Breast epithelium (tissue), 4 donors: Measurements from ENCODE around the gene IMMP2L. TPM values are rescaled to one million over a fixed set of nuclear protein-coding genes. Genes with fewer than 3 reads are reported as not detected.

Experiments
- DNase-seq, 2 donors: peaks; one replicate each; pipeline ENCODE4 v3.0.0-alpha.2; 2019; ENCODE audit warnings: low spot score in 2 of 2
- H3K27ac ChIP-seq, 2 donors: fragments of 200-600 bp; sonication (generic) in 1 of 2; one replicate each; pipeline ENCODE4 v1.5.1; 2016 to 2019; ENCODE audit warnings: mild to moderate bottlenecking in 1 of 2
- H3K27me3 ChIP-seq, 2 donors: fragments of 200-600 bp; sonication (generic) in 1 of 2; one replicate each; pipeline versions ENCODE4 v1.5.1 to v1.6.0; 2017 to 2019; ENCODE audit warnings: control low read depth in 1 of 2, mild to moderate bottlenecking in 1 of 2
- H3K36me3 ChIP-seq: fragments of 200-600 bp; one replicate; pipeline ENCODE4 v1.5.1; 2019
- H3K4me1 ChIP-seq, 2 donors: fragments of 200-600 bp; sonication (generic); one replicate each; pipeline ENCODE4 v1.5.1; 2016 to 2019; ENCODE audit warnings: control low read depth in 1 of 2
- H3K4me3 ChIP-seq, 3 donors: fragments of 200-600 bp; sonication (generic); 1 replicate in 2 of 3; 2 replicates in 1 of 3; pipeline ENCODE4 v1.5.1; 2016 to 2019; ENCODE audit warnings: mild to moderate bottlenecking in 3 of 3, moderate library complexity in 2 of 3
- H3K9me3 ChIP-seq, 2 donors: fragments of 200-600 bp; sonication (generic) in 1 of 2; one replicate each; pipeline ENCODE4 v1.5.1; 2016 to 2019; ENCODE audit warnings: control low read depth in 1 of 2
- POLR2A ChIP-seq: fragments of 450-650 bp; IDR thresholded peaks from one replicate; pipeline ENCODE4 v1.6.1; 2016; ENCODE audit warnings: antibody characterized with exemption, mild to moderate bottlenecking, moderate library complexity
- POLR2AphosphoS5 ChIP-seq, 3 donors: sonication (generic); formaldehyde crosslinking; IDR thresholded peaks; one replicate each; pipeline ENCODE4 v1.6.1; 2017; ENCODE audit warnings: antibody characterized with exemption in 3 of 3
- intact Hi-C: fragments of 100-400 bp; cut with DNase I; formaldehyde crosslinking; loops from one replicate; pipeline ENCODE4 v1.15.1; 2023; ENCODE audit warnings: low total_unique reads
- total RNA-seq, 3 donors: library from RNA; depleted of rRNA; stranded (reverse); fragments of >200 nt; gene quantifications; one replicate each; pipeline ENCODE4 v1.1.0, GENCODE V29; 2016
- TF ChIP-seq, protein P1 (sequence below), 3 donors: fragments of 450-650 bp; IDR thresholded peaks; one replicate each; pipeline ENCODE4 v1.5.1; 2016 to 2017; ENCODE audit warnings: antibody characterized with exemption in 3 of 3, mild to moderate bottlenecking in 3 of 3, moderate library complexity in 3 of 3

IMMP2L gene
- total RNA-seq, 3 donors from 2014 or later: 19.8 to 39.7 (median 30.8) TPM

DNA sequence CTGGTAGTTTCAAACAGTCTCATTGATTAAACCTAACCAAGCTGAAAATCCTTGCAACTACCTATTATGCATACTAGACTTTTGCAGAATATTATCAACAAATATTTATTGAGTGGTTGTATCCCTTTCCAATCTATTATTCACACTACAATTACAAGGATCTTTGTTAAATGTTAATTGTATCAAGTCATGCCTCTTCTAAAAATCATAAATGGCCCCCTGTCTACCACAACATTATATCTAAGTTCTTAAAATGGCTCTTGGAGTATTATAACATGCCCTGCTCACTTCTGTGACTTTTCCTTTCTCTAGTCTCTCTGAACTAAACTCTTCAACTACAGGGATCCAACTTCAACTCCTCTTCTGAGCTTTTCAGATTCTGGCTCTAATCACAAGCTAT is 219.3 kb downstream of the IMMP2L start:
- no peaks in the 10 kb centered on the region for H3K36me3 ChIP-seq
- H3K27me3 ChIP-seq: no peaks in the 10 kb centered on the region
- TF ChIP-seq POLR2AphosphoS5 (IDR thresholded peaks at IDR 0.05) (no peak), POLR2A (no peak)
- TF ChIP-seq, protein P1, sequence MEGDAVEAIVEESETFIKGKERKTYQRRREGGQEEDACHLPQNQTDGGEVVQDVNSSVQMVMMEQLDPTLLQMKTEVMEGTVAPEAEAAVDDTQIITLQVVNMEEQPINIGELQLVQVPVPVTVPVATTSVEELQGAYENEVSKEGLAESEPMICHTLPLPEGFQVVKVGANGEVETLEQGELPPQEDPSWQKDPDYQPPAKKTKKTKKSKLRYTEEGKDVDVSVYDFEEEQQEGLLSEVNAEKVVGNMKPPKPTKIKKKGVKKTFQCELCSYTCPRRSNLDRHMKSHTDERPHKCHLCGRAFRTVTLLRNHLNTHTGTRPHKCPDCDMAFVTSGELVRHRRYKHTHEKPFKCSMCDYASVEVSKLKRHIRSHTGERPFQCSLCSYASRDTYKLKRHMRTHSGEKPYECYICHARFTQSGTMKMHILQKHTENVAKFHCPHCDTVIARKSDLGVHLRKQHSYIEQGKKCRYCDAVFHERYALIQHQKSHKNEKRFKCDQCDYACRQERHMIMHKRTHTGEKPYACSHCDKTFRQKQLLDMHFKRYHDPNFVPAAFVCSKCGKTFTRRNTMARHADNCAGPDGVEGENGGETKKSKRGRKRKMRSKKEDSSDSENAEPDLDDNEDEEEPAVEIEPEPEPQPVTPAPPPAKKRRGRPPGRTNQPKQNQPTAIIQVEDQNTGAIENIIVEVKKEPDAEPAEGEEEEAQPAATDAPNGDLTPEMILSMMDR (IDR thresholded peaks at IDR 0.05): no peak

DNA sequence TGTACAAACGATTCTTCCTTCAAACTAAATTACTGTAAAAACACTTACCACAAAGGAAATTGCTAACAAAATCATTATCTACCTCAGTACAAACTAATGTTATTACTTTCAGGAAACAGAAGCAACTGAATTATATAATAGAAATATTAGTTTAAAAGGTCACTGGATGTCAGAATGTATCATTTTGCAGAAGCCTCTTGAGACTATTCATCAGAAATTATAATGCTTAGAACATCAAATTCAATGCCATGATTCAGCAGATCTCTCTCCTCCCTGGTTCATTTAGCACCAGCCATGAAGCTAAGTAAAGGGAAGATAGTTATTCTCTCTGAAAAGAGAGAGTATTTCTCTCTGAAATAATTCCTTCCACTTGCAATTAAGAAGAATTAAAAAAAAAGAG is 223.3 kb downstream of the IMMP2L start:
- H3K36me3 ChIP-seq: no peaks in the 10 kb centered on the region
- intact Hi-C loops: no loop called here
- no peak overlapping the region for H3K27ac ChIP-seq
- H3K4me1 ChIP-seq: no peaks in the 10 kb centered on the region
- no peak overlapping the region for H3K4me3 ChIP-seq
- DNase-seq: no peak
- peaks cover 10 to 14% of the 10 kb centered on the region in 2 donors for H3K9me3 ChIP-seq
- TF ChIP-seq POLR2AphosphoS5 (IDR thresholded peaks at IDR 0.05): no peak
- TF ChIP-seq, protein P1 (IDR thresholded peaks at IDR 0.05): no peak
- TF ChIP-seq POLR2A: no peak
- H3K27me3 ChIP-seq: no peaks in the 10 kb centered on the region

More for the DNA sequence above, 219.3 kb downstream of the IMMP2L start:
- Histone ChIP-seq H3K4me3 (no peak overlapping the region), H3K9me3 (peaks cover 13 to 14% of the 10 kb centered on the region in 2 donors), H3K27ac (no peak overlapping the region), H3K4me1 (no peaks in the 10 kb centered on the region)
- intact Hi-C loops: loop anchor here (5.0 kb wide), 1 partner anchor 361 kb away; no protein-coding TSS in a partner anchor
- DNase-seq: no peak

DNA sequence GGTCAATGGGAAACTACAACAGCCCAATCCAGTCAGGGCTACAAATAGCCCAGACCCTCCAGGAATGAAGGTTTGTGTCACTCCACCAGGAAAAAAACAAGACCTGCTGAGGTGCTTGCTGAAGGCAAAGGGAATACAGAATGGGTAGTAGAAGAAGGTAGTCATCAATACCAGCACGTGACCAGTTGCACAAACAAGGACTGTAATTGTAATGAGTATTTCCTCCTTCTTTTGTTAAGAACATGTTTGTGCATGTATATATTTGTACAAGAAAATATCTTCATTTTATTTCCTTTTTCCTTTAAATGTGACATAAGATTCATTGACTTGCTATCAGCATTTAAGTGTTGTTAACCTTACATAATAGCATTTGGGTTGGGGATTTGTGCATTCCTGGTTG is 229.3 kb downstream of the IMMP2L start:
- intact Hi-C loops: no loop called here
- TF ChIP-seq, protein P1 (IDR thresholded peaks at IDR 0.05): no peak
- TF ChIP-seq POLR2A (no peak), POLR2AphosphoS5 (IDR thresholded peaks at IDR 0.05) (no peak)
- no peak for DNase-seq
- Histone ChIP-seq H3K9me3 (no peaks in the 10 kb centered on the region), H3K36me3 (no peaks in the 10 kb centered on the region), H3K4me1 (no peaks in the 10 kb centered on the region), H3K27ac (no peak overlapping the region), H3K4me3 (no peak overlapping the region), H3K27me3 (no peaks in the 10 kb centered on the region)

DNA sequence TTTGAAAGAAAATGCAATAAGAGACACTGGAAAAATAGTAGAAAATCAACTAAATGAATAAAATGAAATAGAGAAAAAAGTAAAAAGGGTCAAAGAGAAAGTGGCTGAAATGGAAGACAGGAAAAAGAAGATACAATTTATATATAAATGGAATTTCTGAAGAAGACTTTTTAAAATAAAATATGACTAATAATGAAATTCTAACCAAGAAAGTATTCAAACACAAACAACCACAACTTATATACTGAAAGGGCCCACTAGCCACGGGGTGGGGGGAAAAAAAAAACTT is 232.1 kb downstream of the IMMP2L start:
- H3K4me1 ChIP-seq: no peaks in the 10 kb centered on the region
- H3K36me3 ChIP-seq: no peaks in the 10 kb centered on the region
- no peak for DNase-seq
- no peaks in the 10 kb centered on the region for H3K9me3 ChIP-seq
- intact Hi-C loops: no loop called here
- H3K27me3 ChIP-seq: no peaks in the 10 kb centered on the region
- TF ChIP-seq POLR2A (no peak), POLR2AphosphoS5 (IDR thresholded peaks at IDR 0.05) (no peak)
- TF ChIP-seq, protein P1 (IDR thresholded peaks at IDR 0.05): no peak
- H3K27ac ChIP-seq: no peak overlapping the region
- H3K4me3 ChIP-seq: no peak overlapping the region

DNA sequence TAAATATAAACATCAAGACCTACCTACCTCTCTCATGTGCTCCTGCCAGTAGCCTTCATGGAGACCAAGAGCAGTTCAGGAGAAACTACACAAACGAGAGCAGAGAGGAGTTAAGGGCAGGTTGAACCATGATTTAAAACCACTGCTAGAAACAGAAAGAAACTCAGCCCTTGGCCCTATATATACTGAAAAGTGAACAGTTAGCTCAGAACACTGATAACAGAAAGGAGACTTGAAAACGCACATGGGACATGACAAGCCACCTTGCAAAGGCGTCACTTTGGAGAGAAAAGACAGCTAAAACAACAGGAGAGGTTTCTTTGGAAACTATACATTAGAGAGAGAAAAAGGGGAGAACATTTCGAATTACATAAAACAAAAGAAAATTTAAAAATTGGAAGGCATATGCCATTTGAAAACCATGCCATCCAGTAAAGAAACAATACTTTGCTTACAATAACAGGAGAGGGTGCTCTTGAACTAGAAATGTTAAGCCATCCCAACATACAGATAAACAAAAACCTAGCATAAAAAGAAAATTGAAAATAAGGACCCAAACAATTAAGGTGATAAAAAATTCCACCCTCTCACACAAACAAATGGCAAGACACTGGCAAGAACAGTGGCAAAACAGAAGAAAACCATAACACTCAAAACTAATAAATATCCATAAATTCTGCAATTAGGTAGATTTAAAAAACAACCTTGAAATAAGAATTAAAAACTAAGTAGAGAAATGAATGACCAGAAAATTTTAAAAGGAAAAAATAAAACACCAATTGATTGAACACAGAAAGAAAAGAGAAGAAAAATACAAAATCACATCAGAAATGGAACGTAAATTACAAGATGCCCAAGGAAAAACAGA is 232.7 kb downstream of the IMMP2L start:
- no peak for DNase-seq
- intact Hi-C loops: no loop called here
- no peaks in the 10 kb centered on the region for H3K36me3 ChIP-seq
- TF ChIP-seq POLR2A: no peak
- TF ChIP-seq, protein P1 (IDR thresholded peaks at IDR 0.05): no peak
- no peak for TF ChIP-seq POLR2AphosphoS5 (IDR thresholded peaks at IDR 0.05)
- no peaks in the 10 kb centered on the region for H3K9me3 ChIP-seq
- H3K27ac ChIP-seq: no peak overlapping the region
- H3K27me3 ChIP-seq: no peaks in the 10 kb centered on the region
- H3K4me1 ChIP-seq: no peaks in the 10 kb centered on the region
- H3K4me3 ChIP-seq: no peak overlapping the region
